Limb (tissue), 2 donors: ENCODE measurements around the gene CFAP90.

ENCODE experiments used
- DNase-seq, 2 donors: peaks; one replicate each; pipeline ENCODE4 v3.0.0-alpha.2; 2016; ENCODE audit errors: extremely low spot score in 2 of 2

Gene CFAP90

GRCh38 chr5:7850395-7851239, at the start of gene CFAP90:
CFAP90 (minus strand) TSS chr5:7851133; CDS start chr5:7851021, 112 bp downstream.
- peak; percentile 68 to 86 for DNase-seq

- no peak for DNase-seq
Measured at GRCh38 chr5:7897014-7897600, 46.2 kb upstream of the CFAP90 start.

GRCh38 chr5:7894860-7895259, 43.9 kb upstream of the CFAP90 start:
- no peak for DNase-seq

DNA sequence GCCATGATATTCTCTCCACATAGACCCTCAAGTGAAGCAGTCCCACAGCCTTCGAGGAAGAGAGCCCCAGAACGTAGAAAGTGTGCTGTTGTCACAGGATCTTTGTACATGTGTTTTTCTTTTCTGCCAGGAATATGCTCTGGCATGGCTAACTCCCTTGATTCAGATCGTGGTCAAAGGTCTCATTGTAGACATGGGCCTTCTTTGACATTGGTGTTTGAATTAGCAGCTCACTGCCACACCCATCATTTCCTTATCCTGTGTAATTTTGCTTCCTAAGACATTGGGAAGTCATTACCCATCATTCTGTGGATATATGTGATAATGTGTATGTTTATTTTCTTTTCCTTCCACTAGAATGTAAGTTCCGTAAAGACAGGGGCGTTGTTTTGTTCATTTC, 43.5 kb upstream of the CFAP90 start:
- DNase-seq: no peak

- no peak for DNase-seq
Measured at GRCh38 chr5:7888901-7889300, 38.0 kb upstream of the CFAP90 start.

- peak in 1 of 2 donors; percentile 83 for DNase-seq
Measured at GRCh38 chr5:7886849-7887475, 36.0 kb upstream of the CFAP90 start.

DNA sequence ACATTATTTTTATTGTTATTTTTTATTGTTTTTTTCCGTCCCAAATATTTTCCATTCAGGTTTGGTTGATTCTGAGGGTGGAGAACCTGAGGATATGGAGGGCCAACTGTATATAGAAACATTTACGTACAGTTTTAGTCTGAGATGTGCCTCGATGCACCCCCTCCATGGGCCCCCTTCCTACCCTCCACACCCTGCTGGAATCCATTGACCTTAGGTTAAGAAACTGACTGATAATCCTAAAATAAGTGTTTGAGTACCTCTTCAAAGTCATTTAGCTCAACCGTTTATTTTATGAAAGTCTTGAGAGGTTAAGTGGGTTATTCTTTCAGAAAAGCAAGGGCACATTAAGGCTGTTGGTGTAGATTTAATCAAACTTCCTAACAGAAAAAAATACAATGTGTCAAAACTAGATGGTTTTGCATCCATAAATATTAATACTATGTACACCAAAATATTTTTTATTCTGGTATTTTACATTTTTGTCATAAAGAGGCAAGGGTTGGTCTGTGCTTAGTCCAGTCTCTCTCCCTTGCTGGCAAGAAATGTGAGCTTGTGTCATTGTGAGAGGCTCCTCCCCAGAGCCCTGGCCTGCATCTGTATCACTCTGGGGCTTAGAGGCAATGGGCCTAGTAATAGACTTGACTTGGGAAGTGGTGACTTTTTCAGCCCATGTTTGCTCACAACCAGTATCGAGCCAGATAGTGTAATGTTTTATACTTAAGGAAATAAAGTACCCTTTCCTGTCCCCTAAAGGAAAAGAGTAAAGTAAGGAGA, 33.7 kb upstream of the CFAP90 start:
- DNase-seq: no peak

DNA sequence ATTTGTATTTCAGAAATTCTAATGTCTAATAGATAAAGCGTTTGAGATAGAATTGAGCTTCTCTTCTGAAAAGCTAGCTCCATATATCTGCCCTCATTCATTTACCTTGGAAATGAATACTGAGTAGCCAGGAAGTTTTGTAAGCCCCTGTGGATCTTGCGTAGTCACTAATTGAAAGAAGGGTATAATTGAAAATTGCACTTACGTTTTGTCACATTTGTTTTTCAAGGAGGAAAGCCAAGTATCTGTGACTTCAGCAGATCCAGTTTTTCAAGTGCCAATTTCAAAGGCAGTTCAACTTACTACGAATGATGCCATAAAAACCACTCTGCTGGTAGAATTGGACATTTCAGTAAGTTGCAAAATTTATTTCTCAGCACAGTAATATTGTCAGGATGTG, 32.0 kb upstream of the CFAP90 start:
- DNase-seq: no peak

GRCh38 chr5:7881816-7882215, 30.9 kb upstream of the CFAP90 start:
- DNase-seq: no peak

GRCh38 chr5:7881091-7881490, 30.2 kb upstream of the CFAP90 start:
- DNase-seq: no peak

- DNase-seq: no peak
Measured at GRCh38 chr5:7878381-7878873, 27.5 kb upstream of the CFAP90 start.

GRCh38 chr5:7877851-7878250, 26.9 kb upstream of the CFAP90 start:
- no peak for DNase-seq

- DNase-seq: no peak
Measured at GRCh38 chr5:7876867-7877266, 25.9 kb upstream of the CFAP90 start.

- DNase-seq: no peak
Measured at GRCh38 chr5:7875151-7875550, 24.2 kb upstream of the CFAP90 start.

GRCh38 chr5:7874639-7875038, 23.7 kb upstream of the CFAP90 start:
- no peak for DNase-seq

- DNase-seq: no peak
Measured at GRCh38 chr5:7873216-7873615, 22.3 kb upstream of the CFAP90 start.

GRCh38 chr5:7872517-7873130, 21.7 kb upstream of the CFAP90 start:
- DNase-seq: no peak

- DNase-seq: no peak
Measured at GRCh38 chr5:7871653-7872052, 20.7 kb upstream of the CFAP90 start.

GRCh38 chr5:7869474-7870136, 18.7 kb upstream of the CFAP90 start:
- DNase-seq: no peak

- peak; percentile 93 to 94 for DNase-seq
Measured at GRCh38 chr5:7868773-7869473, 18.0 kb upstream of the CFAP90 start, which contains the start of the genes FASTKD3 and MTRR. FASTKD3 (minus strand) TSS chr5:7869031; CDS start chr5:7868083, 948 bp downstream. MTRR (plus strand) TSS chr5:7869148; CDS start chr5:7870795, 1,647 bp downstream.
